H1 (cell line): ENCODE data around the gene BTBD18. TPM values are rescaled to one million over a fixed set of nuclear protein-coding genes. Genes with fewer than 3 reads are reported as not detected.
A peak's percentile ranks its signal among the peaks of the same experiment; 100 is the strongest.

ENCODE experiments used
- CTCF ChIA-PET: fragments of 300-600 bp; sonication (Branson Sonifier 250); formaldehyde crosslinking; loops from one replicate; lab custom pipeline; 2021; ENCODE audit not compliant: partially characterized antibody; lab: Charles Lee
- POLR2A ChIA-PET: fragments of 300-600 bp; sonication (Branson Sonifier 250); formaldehyde crosslinking; loops from one replicate; lab custom pipeline; 2021; ENCODE audit warnings: inconsistent platforms; ENCODE audit not compliant: partially characterized antibody; lab: Charles Lee
- DNase-seq, 2 experiments: peaks; one replicate each; pipeline versions ENCODE4 v3.0.0 to v3.0.0-alpha.2; 2010 to 2022; ENCODE audit warnings: low spot score in 2 of 2, low read depth in 1 of 2, mixed read lengths in 1 of 2
- FAIRE-seq: peaks from 2 replicates; lab custom pipeline; 2011; peaks lifted over from hg19 to GRCh38; lab: Jason Lieb, UNC
- H2AFZ ChIP-seq: 2 replicates; pipeline ENCODE4 v1.8.1; 2012; ENCODE audit warnings: low read length, inconsistent platforms
- H2AK5ac ChIP-seq: 2 replicates; pipeline ENCODE4 v1.6.1; 2013; ENCODE audit warnings: low read depth, low read length
- H2BK120ac ChIP-seq: replicated peaks from 2 replicates; pipeline ENCODE3; 2013; ENCODE audit warnings: low read depth, low read length, inconsistent platforms
- H2BK12ac ChIP-seq: 2 replicates; pipeline ENCODE4 v1.6.1; 2013; ENCODE audit warnings: low read depth, low read length
- H2BK15ac ChIP-seq: 2 replicates; pipeline ENCODE4 v1.6.1; 2013; ENCODE audit warnings: low read length
- H2BK20ac ChIP-seq: 2 replicates; pipeline ENCODE4 v1.6.1; 2013; ENCODE audit warnings: low read length
- H2BK5ac ChIP-seq: 2 replicates; pipeline ENCODE4 v1.6.1; 2013; ENCODE audit warnings: low read depth, low read length
- H3K14ac ChIP-seq: 2 replicates; pipeline ENCODE4 v1.6.1; 2013; ENCODE audit warnings: inconsistent platforms; ENCODE audit not compliant: insufficient read length
- H3K18ac ChIP-seq: 2 replicates; pipeline ENCODE4 v1.6.1; 2013; ENCODE audit warnings: low read length; ENCODE audit errors: extremely low read depth
- H3K23ac ChIP-seq: 2 replicates; pipeline ENCODE4 v1.6.1; 2013; ENCODE audit warnings: inconsistent platforms; ENCODE audit not compliant: insufficient read length
- H3K23me2 ChIP-seq: 2 replicates; pipeline ENCODE4 v1.6.1; 2013; ENCODE audit warnings: low read depth, low read length
- H3K27ac ChIP-seq: 2 replicates; pipeline ENCODE4 v1.6.1; 2011; ENCODE audit warnings: low read depth, low read length, inconsistent platforms
- H3K27me3 ChIP-seq, 4 experiments: replicated peaks in 1 of 4; 1 replicate in 1 of 4; 2 replicates in 3 of 4; pipeline versions ENCODE4 v1.6.1 to v1.8.1; 2011 to 2013; ENCODE audit warnings: low read length in 3 of 4, mild to moderate bottlenecking in 3 of 4, inconsistent platforms in 2 of 4, mixed read lengths in 2 of 4, moderate library complexity in 1 of 4; ENCODE audit not compliant: control insufficient read depth in 3 of 4, insufficient read depth in 3 of 4; ENCODE audit errors: extremely low read depth in 1 of 4
- H3K36me3 ChIP-seq, 4 experiments: 2 replicates each; pipeline versions ENCODE4 v1.6.1 to v1.8.1; 2011 to 2013; ENCODE audit warnings: mild to moderate bottlenecking in 4 of 4, low read length in 3 of 4, moderate library complexity in 2 of 4, control low read depth in 1 of 4, inconsistent platforms in 1 of 4; ENCODE audit not compliant: insufficient read depth in 4 of 4, control insufficient read depth in 2 of 4
- H3K4ac ChIP-seq: replicated peaks from 2 replicates; pipeline ENCODE3; 2013; ENCODE audit warnings: low read length, low read depth, mixed read lengths, inconsistent platforms; ENCODE audit not compliant: insufficient read length
- H3K4me1 ChIP-seq, 4 experiments: replicated peaks in 1 of 4; 1 replicate in 1 of 4; 2 replicates in 3 of 4; pipeline versions ENCODE4 v1.6.1 to v1.8.1; 2011 to 2013; ENCODE audit warnings: low read length in 3 of 4, inconsistent platforms in 2 of 4, mixed read lengths in 1 of 4; ENCODE audit not compliant: insufficient read depth in 4 of 4, control insufficient read depth in 3 of 4
- H3K4me2 ChIP-seq, 2 experiments: 2 replicates each; pipeline versions ENCODE4 v1.6.1 to v1.8.1; 2011 to 2013; ENCODE audit warnings: low read depth in 2 of 2, low read length in 2 of 2, control low read depth in 1 of 2, inconsistent platforms in 1 of 2, mild to moderate bottlenecking in 1 of 2; ENCODE audit not compliant: insufficient read depth in 1 of 2
- H3K4me3 ChIP-seq, 4 experiments: fragments of 200-600, 300-600 bp in 1 of 4; sonication (generic), shearing (Covaris generic), sonication (Bioruptor Twin) in 1 of 4; 2 replicates each; pipeline versions ENCODE4 v1.5.1 to v1.8.1; 2011 to 2016; ENCODE audit warnings: low read length in 4 of 4, low read depth in 3 of 4, control low read depth in 2 of 4, inconsistent platforms in 2 of 4, mild to moderate bottlenecking in 2 of 4, mixed read lengths in 1 of 4, moderate library complexity in 1 of 4; ENCODE audit not compliant: insufficient read depth in 2 of 4; ENCODE audit errors: extremely low read depth in 1 of 4
- H3K56ac ChIP-seq: replicated peaks from 2 replicates; pipeline ENCODE3; 2013; ENCODE audit warnings: low read depth, mild to moderate bottlenecking, mixed read lengths, low read length, inconsistent platforms; ENCODE audit not compliant: insufficient read length
- H3K79me1 ChIP-seq: 2 replicates; pipeline ENCODE4 v1.6.1; 2013; ENCODE audit warnings: low read depth, low read length, control low read depth
- H3K79me2 ChIP-seq, 2 experiments: 2 replicates each; pipeline versions ENCODE4 v1.6.1 to v1.8.1; 2012 to 2013; ENCODE audit warnings: low read length in 2 of 2, mild to moderate bottlenecking in 2 of 2, inconsistent platforms in 1 of 2; ENCODE audit not compliant: insufficient read depth in 2 of 2, control insufficient read depth in 1 of 2
- H3K9ac ChIP-seq, 4 experiments: replicated peaks in 1 of 4; 1 replicate in 1 of 4; 2 replicates in 3 of 4; pipeline versions ENCODE4 v1.6.1 to v1.8.1; 2011 to 2013; ENCODE audit warnings: low read depth in 3 of 4, low read length in 3 of 4, control low read depth in 2 of 4, mild to moderate bottlenecking in 2 of 4, moderate library complexity in 2 of 4, inconsistent platforms in 1 of 4; ENCODE audit errors: extremely low read depth in 1 of 4
- H3K9me3 ChIP-seq, 2 experiments: 2 replicates each; pipeline versions ENCODE4 v1.6.1 to v1.8.1; 2012 to 2013; ENCODE audit warnings: mild to moderate bottlenecking in 2 of 2, moderate library complexity in 2 of 2, control low read depth in 1 of 2, inconsistent platforms in 1 of 2, low read depth in 1 of 2, low read length in 1 of 2, mixed read lengths in 1 of 2; ENCODE audit not compliant: insufficient read depth in 2 of 2
- H4K20me1 ChIP-seq, 2 experiments: replicated peaks in 1 of 2; 2 replicates each; pipeline versions ENCODE3 to v1.8.1; 2011 to 2013; ENCODE audit warnings: inconsistent platforms in 2 of 2, low read length in 2 of 2, mild to moderate bottlenecking in 1 of 2; ENCODE audit not compliant: insufficient read depth in 2 of 2, control insufficient read depth in 1 of 2
- H4K5ac ChIP-seq: 2 replicates; pipeline ENCODE4 v1.6.1; 2013; ENCODE audit warnings: low read length, low read depth, mixed read lengths, inconsistent platforms; ENCODE audit not compliant: insufficient read length
- H4K8ac ChIP-seq: 2 replicates; pipeline ENCODE4 v1.8.0; 2013; ENCODE audit warnings: mild to moderate bottlenecking, moderate library complexity, low read length, inconsistent platforms; ENCODE audit not compliant: insufficient read depth; ENCODE audit errors: extremely low read depth
- H4K91ac ChIP-seq: replicated peaks from 2 replicates; pipeline ENCODE3; 2013; ENCODE audit warnings: low read length, mixed read lengths, inconsistent platforms; ENCODE audit not compliant: insufficient read length
- ATF3 ChIP-seq: IDR thresholded peaks from 2 replicates; pipeline ENCODE4 v1.6.1; 2011; ENCODE audit warnings: low read depth, mild to moderate bottlenecking, low read length; ENCODE audit not compliant: insufficient read depth
- CBX8 ChIP-seq: fragments of 300-800, 300-1000 bp; sonication (generic); IDR thresholded peaks from 2 replicates; pipeline ENCODE4 v1.7.1; 2016; ENCODE audit warnings: low read depth, low read length, borderline replicate concordance
- CEBPB ChIP-seq: IDR thresholded peaks from 2 replicates; pipeline ENCODE4 v1.6.1; 2012; ENCODE audit warnings: low read depth, low read length
- CHD2 ChIP-seq: IDR thresholded peaks from 2 replicates; pipeline ENCODE4 v1.6.1; 2012; ENCODE audit warnings: low read length, improper control_type of control experiment
- EGR1 ChIP-seq: IDR thresholded peaks from 2 replicates; pipeline ENCODE4 v1.6.1; 2011; ENCODE audit warnings: low read depth, low read length, borderline replicate concordance
- GABPA ChIP-seq: IDR thresholded peaks from 2 replicates; pipeline ENCODE4 v1.6.1; 2011; ENCODE audit warnings: mild to moderate bottlenecking, low read length, moderate library complexity, borderline replicate concordance; ENCODE audit not compliant: insufficient read depth
- NRF1 ChIP-seq: IDR thresholded peaks from 2 replicates; pipeline ENCODE4 v1.6.1; 2011; ENCODE audit warnings: mild to moderate bottlenecking, low read depth, low read length, improper control_type of control experiment
- POU5F1 ChIP-seq: IDR thresholded peaks from 2 replicates; pipeline ENCODE4 v1.6.1; 2011; ENCODE audit warnings: low read depth, mild to moderate bottlenecking, low read length, moderate library complexity
- RXRA ChIP-seq: IDR thresholded peaks from 2 replicates; pipeline ENCODE4 v1.6.1; 2011; ENCODE audit warnings: low read depth, mild to moderate bottlenecking, low read length, moderate library complexity; ENCODE audit not compliant: insufficient read depth
- SAP30 ChIP-seq: fragments of 300-600 bp; sonication (generic); IDR thresholded peaks from 2 replicates; pipeline ENCODE4 v1.7.1; 2012; ENCODE audit warnings: low read length, moderate library complexity, mild to moderate bottlenecking, inconsistent platforms; ENCODE audit not compliant: insufficient read depth, insufficient replicate concordance
- WGBS, 2 experiments: shearing (Covaris generic) in 1 of 2; methylation state at CpG; one replicate each; pipeline versions ENCODE4 v1.1.6 to v1.1.7; 2013 to 2015; ENCODE audit warnings: low lambda C conversion rate in 2 of 2, mixed read lengths in 2 of 2, inconsistent platforms in 1 of 2, low coverage in 1 of 2, missing lambda C conversion rate in 1 of 2; ENCODE audit not compliant: insufficient replicate concordance in 2 of 2, insufficient coverage in 1 of 2, insufficient read length in 1 of 2; ENCODE audit errors: extremely low coverage in 1 of 2, missing lambda C conversion rate in 1 of 2; 5-methylcytosine and 5-hydroxymethylcytosine counted together
- polyA plus RNA-seq, 7 experiments: library from polyadenylated mRNA; depleted of rRNA in 3 of 7; stranded (reverse) in 5 of 7; unstranded in 2 of 7; fragments of >200 nt in 5 of 7; fragments of 200-250 nt in 2 of 7; gene quantifications; 1 replicate in 5 of 7; 2 replicates in 1 of 7; 4 replicates in 1 of 7; pipeline versions ENCODE4 v1.2.1 to v1.2.3, GENCODE V29; 2011 to 2013; ENCODE audit warnings: missing spikeins in 2 of 7, mixed read lengths in 2 of 7
- total RNA-seq: library from RNA; stranded (reverse); fragmentation: NEBNext Ultra II Directional; extraction: Animal tissue kit (Norgen Biotek cat#: 25700); gene quantifications from 2 replicates; pipeline ENCODE4 v1.2.1, GENCODE V29; 2021

Gene BTBD18
- total and polyA plus RNA-seq, 2 of the 8 experiments (the other 6 are each of a cell fraction or from before 2014, with no cell fraction given) = 0.03 TPM; not detected in 1

GRCh38 chr11:57761301-57762234, 9.9 kb upstream of the BTBD18 start, which contains the start of gene CTNND1:
TSS of gene CTNND1 (plus strand) at chr11:57761802. CDS start at chr11:57791479, 29,677 bp downstream.
- Histone ChIP-seq H3K27me3 (no peaks in the 10 kb centered on the region), H3K4me2 (peak within 1 kb of the TSS; percentile 68 to 78), H2BK120ac (no peak within 1 kb of the TSS), H4K20me1 (peaks cover 3 to 4% of the 10 kb centered on the region in 2 experiments), H2BK5ac (no peak within 1 kb of the TSS), H2AK5ac (no peak within 1 kb of the TSS), H3K23ac (no peak within 1 kb of the TSS), H3K9me3 (no peaks in the 10 kb centered on the region), H2BK20ac (no peak within 1 kb of the TSS), H3K27ac (peak within 1 kb of the TSS; percentile 93), H3K36me3 (no peaks in the 10 kb centered on the region), H3K4me1 (peaks cover 0 to 10% (median 2%) of the 10 kb centered on the region in 4 experiments; a peak in 1 of 7 replicates), H4K5ac (peak within 1 kb of the TSS; percentile 94), H3K18ac (peak within 1 kb of the TSS; percentile 85), H3K23me2 (peaks cover 4% of the 10 kb centered on the region; the same call in 1 of the 2 replicates), H2BK15ac (no peak within 1 kb of the TSS), H3K14ac (no peak within 1 kb of the TSS), H3K56ac (peak within 1 kb of the TSS; percentile 50), H3K4ac (peak within 1 kb of the TSS; percentile 44), H2AFZ (peak within 1 kb of the TSS; percentile 90), H3K4me3 (peak within 1 kb of the TSS; percentile 88 to 97 (median 91)), H4K8ac (no peak within 1 kb of the TSS), H3K9ac (peak within 1 kb of the TSS; percentile 89 to 98 (median 92)), H4K91ac (no peak within 1 kb of the TSS), H2BK12ac (no peak within 1 kb of the TSS), H3K79me2 (peaks cover 33 to 49% of the 10 kb centered on the region in 2 experiments), H3K79me1 (peaks cover 2% of the 10 kb centered on the region; the same call in 1 of the 2 replicates)
- FAIRE-seq (peak; percentile 87), DNase-seq (peak; percentile 71 to 84)
- 8% methylated on average over 13 of the region's 13 CpGs; no CpG with 5 or more reads in 1 of the 2 experiments for WGBS, 2 experiments
- ChIA-PET CTCF (interaction anchor here (0.7 to 10.0 kb wide), 10 partner anchors 10 to 762 kb away, joined by 3 to 119 read pairs (median 3); partner anchors contain the start of gene BTBD18), POLR2A (interaction anchor here (0.7 to 14.5 kb wide), 18 partner anchors 9 to 114 kb away, joined by 3 to 329 read pairs (median 4); partner anchors contain the start of genes BTBD18, MED19, SELENOH and TMX2)
- TF ChIP-seq SAP30 (no peak), POU5F1 (no peak), GABPA (no peak), CBX8 (no peak), CHD2 (peak; percentile 78), ATF3 (no peak), RXRA (no peak), CEBPB (no peak), NRF1 (no peak), EGR1 (no peak)
